GM12875 (cell line): ENCODE data around the gene TEX51.

Source experiments
- H3K4me3 ChIP-seq: one replicate; pipeline ENCODE4 v1.5.1; 2011; ENCODE audit warnings: low read depth, low read length, control low read depth
- CTCF ChIP-seq: IDR thresholded peaks from 2 replicates; pipeline ENCODE4 v1.5.1; 2011; ENCODE audit warnings: low read depth, mild to moderate bottlenecking, control low read depth, inconsistent platforms, low read length, moderate library complexity, borderline replicate concordance; ENCODE audit not compliant: insufficient read depth

The TEX51 gene

GRCh38 chr2:126877041-126877440 is 21.6 kb upstream of the TEX51 start:
- TF ChIP-seq CTCF, result no peak

GRCh38 chr2:126877861-126878565 is 20.7 kb upstream of the TEX51 start:
- no peak overlapping the region for H3K4me3 ChIP-seq
- no peak for TF ChIP-seq CTCF

More at GRCh38 chr2:126877041-126877440, 21.6 kb upstream of the TEX51 start:
- no peak overlapping the region for H3K4me3 ChIP-seq

- H3K4me3 ChIP-seq, result no peak overlapping the region
- TF ChIP-seq CTCF, result no peak
Measured at GRCh38 chr2:126878601-126879000, 20.1 kb upstream of the TEX51 start.

- TF ChIP-seq CTCF, result no peak
- no peak overlapping the region for H3K4me3 ChIP-seq
Measured at GRCh38 chr2:126879348-126880298, 19.1 kb upstream of the TEX51 start.

DNA sequence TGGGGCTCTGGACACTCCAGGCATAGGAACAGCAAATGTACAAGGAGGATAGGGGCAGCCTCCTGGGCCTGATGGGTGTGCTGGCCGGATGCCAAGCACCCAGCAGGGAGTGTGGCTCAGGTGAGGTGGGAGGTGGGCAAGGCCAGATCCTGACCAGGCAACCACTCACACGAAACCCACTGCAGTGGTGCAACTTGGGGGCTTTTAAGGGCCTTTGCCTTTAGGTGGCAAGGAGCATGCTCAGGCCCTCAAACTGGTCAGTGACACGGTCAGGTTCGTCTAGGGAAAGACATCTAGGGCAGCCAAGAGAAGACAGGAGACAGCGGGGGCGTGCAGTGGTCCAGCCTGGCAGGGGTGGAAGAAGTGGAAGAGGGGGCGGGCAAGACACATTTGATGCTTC is 18.4 kb upstream of the TEX51 start:
- H3K4me3 ChIP-seq, result no peak overlapping the region

DNA sequence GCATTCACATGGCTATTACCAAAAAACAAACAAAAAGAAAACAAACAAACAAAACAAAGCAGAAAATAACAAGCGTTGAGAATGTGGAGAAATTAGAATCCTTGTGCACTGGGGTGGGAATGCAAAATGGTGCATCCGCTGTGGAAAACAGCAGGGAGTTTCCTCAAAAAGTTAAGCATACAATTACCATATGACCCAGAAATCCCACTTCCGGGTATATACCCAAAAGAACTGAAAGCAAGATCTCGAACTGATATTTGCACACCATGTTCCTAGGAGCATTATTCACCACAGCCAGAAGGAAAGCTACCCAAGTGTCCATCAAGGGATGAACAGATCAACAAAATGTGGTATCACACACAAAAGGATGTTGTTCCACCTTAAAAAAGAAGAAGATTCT is 17.9 kb upstream of the TEX51 start:
- no peak for TF ChIP-seq CTCF
- no peak overlapping the region for H3K4me3 ChIP-seq

More for the DNA sequence above, 18.4 kb upstream of the TEX51 start:
- TF ChIP-seq CTCF, result no peak
